Measurements from ENCODE around the gene COX4I1. TPM values are rescaled to one million over a fixed set of nuclear protein-coding genes. Genes with fewer than 3 reads are reported as not detected.

The COX4I1 gene
- total and polyA plus RNA-seq, 2 donors (not counting 1 experiment from before 2014, with no cell fraction given) = 759 to 813 TPM

GRCh38 chr16:85847681-85848601 is 48.4 kb downstream of the COX4I1 start:
- no peak overlapping the region for H2AFZ ChIP-seq (ENCODE audit: insufficient read depth, low read depth, low read length, poor library complexity, severe bottlenecking)
- H3K4me2 ChIP-seq (replicated peaks; ENCODE audit: low read depth, low read length, poor library complexity, severe bottlenecking) = no peak overlapping the region
- 69% methylated on average over 30 of the region's 39 CpGs for WGBS (ENCODE audit: insufficient coverage)
- Mint-ChIP-seq H3K4me1 (peaks cover 21% of the 10 kb centered on the region), H3K9me3 (ENCODE audit: insufficient read depth) (peaks cover under 1% of the 10 kb centered on the region), H3K4me3 (no peak overlapping the region), H3K27ac (no peak overlapping the region), H3K27me3 (peaks cover 12% of the 10 kb centered on the region)
- ChIA-PET CTCF (interaction anchor here (1.1 to 2.1 kb wide), 2 partner anchors 10 to 27 kb away, joined by 4 to 13 read pairs; no protein-coding TSS in a partner anchor), POLR2A (no interaction called here)
- no peak overlapping the region for H3K4me3 ChIP-seq (ENCODE audit: control extremely low read depth in 1 of 5, extremely low read depth in 1 of 5, insufficient read depth in 1 of 5, low read depth in 2 of 5, low read length in 4 of 5)
- H3K36me3 ChIP-seq (replicated peaks in 1 of 2; ENCODE audit: control extremely low read depth in 1 of 2, control insufficient read depth in 1 of 2, extremely low read depth in 1 of 2, insufficient read depth in 2 of 2, low read length in 1 of 2) = no peaks in the 10 kb centered on the region
- no peak for TF ChIP-seq EZH2 (IDR thresholded peaks at IDR 0.05; ENCODE audit: borderline replicate concordance, insufficient read depth, low read depth, low read length, poor library complexity, severe bottlenecking)
- intact Hi-C loops (cut with micrococcal nuclease) = no loop called here
- H3K27ac ChIP-seq (ENCODE audit: low read length in 2 of 2) = no peak overlapping the region
- DNase-seq (no peak), ATAC-seq (ENCODE audit: low read depth) (no peak)
- no peaks in the 10 kb centered on the region for H3K27me3 ChIP-seq (replicated peaks in 1 of 4; ENCODE audit: control extremely low read depth in 1 of 4, control insufficient read depth in 3 of 4, insufficient read depth in 4 of 4, low read length in 3 of 4)
- H3K9me3 ChIP-seq (ENCODE audit: control extremely low read depth in 1 of 3, control insufficient read depth in 2 of 3, insufficient read depth in 1 of 3, low read length in 2 of 3) = peaks cover 0 to under 1% (median 0%) of the 10 kb centered on the region in 3 donors
- no peaks in the 10 kb centered on the region for H4K20me1 ChIP-seq (ENCODE audit: control insufficient read depth, insufficient read depth, low read length, poor library complexity, severe bottlenecking)
- H3K9ac ChIP-seq (ENCODE audit: low read length) = no peak overlapping the region
- no peaks in the 10 kb centered on the region for H3K79me2 ChIP-seq (ENCODE audit: control insufficient read depth, insufficient read depth, low read length)
- peaks cover 7 to 12% of the 10 kb centered on the region in 2 donors for H3K4me1 ChIP-seq (ENCODE audit: control insufficient read depth in 2 of 2, insufficient read depth in 2 of 2, low read length in 2 of 2)

- TF ChIP-seq CTCF (IDR thresholded peaks at IDR 0.05) (no peak), EZH2 (IDR thresholded peaks at IDR 0.05; ENCODE audit: borderline replicate concordance, insufficient read depth, low read depth, low read length, poor library complexity, severe bottlenecking) (no peak)
- no peak overlapping the region for H3K27ac ChIP-seq (ENCODE audit: low read length in 2 of 2)
- Mint-ChIP-seq H3K9me3 (ENCODE audit: insufficient read depth) (no peaks in the 10 kb centered on the region), H3K27me3 (peaks cover 12% of the 10 kb centered on the region), H3K4me1 (peaks cover 29% of the 10 kb centered on the region), H3K27ac (no peak overlapping the region), H3K4me3 (no peak overlapping the region)
- peaks cover 14 to 21% of the 10 kb centered on the region in 2 donors for H3K4me1 ChIP-seq (ENCODE audit: control insufficient read depth in 2 of 2, insufficient read depth in 2 of 2, low read length in 2 of 2)
- no peaks in the 10 kb centered on the region for H3K36me3 ChIP-seq (replicated peaks in 1 of 2; ENCODE audit: control extremely low read depth in 1 of 2, control insufficient read depth in 1 of 2, extremely low read depth in 1 of 2, insufficient read depth in 2 of 2, low read length in 1 of 2)
- DNase-seq = no peak
- ChIA-PET POLR2A (no interaction called here), CTCF (interaction anchor here (1.1 to 2.1 kb wide), 2 partner anchors 11 to 28 kb away, joined by 4 to 13 read pairs; no protein-coding TSS in a partner anchor)
- 79% methylated on average over 8 of the region's 9 CpGs for WGBS (ENCODE audit: insufficient coverage)
- H3K4me3 ChIP-seq (ENCODE audit: control extremely low read depth in 1 of 5, extremely low read depth in 1 of 5, insufficient read depth in 1 of 5, low read depth in 2 of 5, low read length in 4 of 5) = no peak overlapping the region
- no peak overlapping the region for H3K4me2 ChIP-seq (replicated peaks; ENCODE audit: low read depth, low read length, poor library complexity, severe bottlenecking)
- intact Hi-C loops (cut with micrococcal nuclease) = no loop called here
- H3K27me3 ChIP-seq (replicated peaks in 1 of 4; ENCODE audit: control extremely low read depth in 1 of 4, control insufficient read depth in 3 of 4, insufficient read depth in 4 of 4, low read length in 3 of 4) = no peaks in the 10 kb centered on the region
- no peaks in the 10 kb centered on the region for H3K79me2 ChIP-seq (ENCODE audit: control insufficient read depth, insufficient read depth, low read length)
- ATAC-seq (ENCODE audit: low read depth) = no peak
- H2AFZ ChIP-seq (ENCODE audit: insufficient read depth, low read depth, low read length, poor library complexity, severe bottlenecking) = no peak overlapping the region
- H3K9ac ChIP-seq (ENCODE audit: low read length) = no peak overlapping the region
- H3K9me3 ChIP-seq (ENCODE audit: control extremely low read depth in 1 of 3, control insufficient read depth in 2 of 3, insufficient read depth in 1 of 3, low read length in 2 of 3) = no peaks in the 10 kb centered on the region
- no peaks in the 10 kb centered on the region for H4K20me1 ChIP-seq (ENCODE audit: control insufficient read depth, insufficient read depth, low read length, poor library complexity, severe bottlenecking)
Measured at GRCh38 chr16:85848986-85849385, 49.5 kb downstream of the COX4I1 start.

All from B cell (primary cell).